Activated CD8-positive, alpha-beta T cell treated with anti-CD3 and anti-CD28 coated beads for 36 hours (primary cell): ENCODE results near the gene MUC12. TPM values are rescaled to one million over a fixed set of nuclear protein-coding genes. Genes with fewer than 3 reads are reported as not detected.
A peak's percentile ranks its signal among the peaks of the same experiment; 100 is the strongest.

Experiments
- ATAC-seq: fragments of 200-7000 bp; cut with Tn5 transposase; one replicate; pipeline ENCODE4 v1.10.0; 2021; ENCODE audit warnings: mild to moderate bottlenecking, moderate library complexity
- CTCF ChIA-PET: fragments of 350-600 bp; sonication (Branson Sonifier 250); formaldehyde crosslinking; loops from one replicate; lab custom pipeline; 2021; ENCODE audit warnings: antibody characterized with exemption; lab: Charles Lee
- POLR2A ChIA-PET: fragments of 350-600 bp; sonication (Branson Sonifier 250); formaldehyde crosslinking; loops from one replicate; lab custom pipeline; 2021; ENCODE audit warnings: antibody characterized with exemption; lab: Charles Lee
- DNase-seq: peaks from one replicate; pipeline ENCODE4 v3.0.0-alpha.2; 2020
- H3K27ac Mint-ChIP-seq: one replicate; pipeline ENCODE4 v1.8.0; 2021; ENCODE audit warnings: mild to moderate bottlenecking, mixed read lengths
- H3K27me3 Mint-ChIP-seq: one replicate; pipeline ENCODE4 v1.8.0; 2021; ENCODE audit warnings: mixed read lengths
- H3K36me3 Mint-ChIP-seq: one replicate; pipeline ENCODE4 v1.8.0; 2021; ENCODE audit warnings: low read depth, mixed read lengths
- H3K4me1 Mint-ChIP-seq: one replicate; pipeline ENCODE4 v1.8.0; 2021; ENCODE audit warnings: low read depth, mixed read lengths
- H3K4me3 Mint-ChIP-seq: one replicate; pipeline ENCODE4 v1.8.0; 2021; ENCODE audit warnings: mild to moderate bottlenecking, moderate library complexity, mixed read lengths
- H3K9me3 Mint-ChIP-seq: one replicate; pipeline ENCODE4 v1.8.0; 2021; ENCODE audit warnings: mixed read lengths
- CTCF ChIP-seq: fragments of 200-600 bp; IDR thresholded peaks from one replicate; pipeline ENCODE4 v1.8.0; 2022; ENCODE audit warnings: antibody characterized with exemption, mild to moderate bottlenecking
- intact Hi-C: fragments of 100-400 bp; cut with micrococcal nuclease; formaldehyde crosslinking; loops from one replicate; pipeline ENCODE4 v1.10.0; 2022
- total RNA-seq, 2 experiments: library from RNA; stranded (reverse); gene quantifications; one replicate each; pipeline ENCODE4 v1.2.3, GENCODE V29; 2021

The MUC12 gene
- total RNA-seq, 2 experiments from 2014 or later = 0.54 TPM; not detected in 1

GRCh38 chr7:100962537-100962936 is 6.8 kb upstream of the MUC12 start:
- no peak for DNase-seq
- intact Hi-C loops = no loop called here
- POLR2A ChIA-PET = no interaction called here

GRCh38 chr7:100963386-100963785 is 6.0 kb upstream of the MUC12 start:
- peaks cover 42% of the 10 kb centered on the region for H3K27me3 Mint-ChIP-seq
- TF ChIP-seq CTCF = no peak
- no peaks in the 10 kb centered on the region for H3K36me3 Mint-ChIP-seq
- no peak overlapping the region for H3K4me3 Mint-ChIP-seq
- intact Hi-C loops = no loop called here
- no peak overlapping the region for H3K27ac Mint-ChIP-seq
- ChIA-PET POLR2A (no interaction called here), CTCF (no interaction called here)
- H3K9me3 Mint-ChIP-seq = no peaks in the 10 kb centered on the region
- DNase-seq = no peak
- no peak for ATAC-seq
- peaks cover 13% of the 10 kb centered on the region for H3K4me1 Mint-ChIP-seq

More at GRCh38 chr7:100962537-100962936, 6.8 kb upstream of the MUC12 start:
- Mint-ChIP-seq H3K27ac (no peak overlapping the region), H3K27me3 (peaks cover 35% of the 10 kb centered on the region), H3K4me3 (no peak overlapping the region), H3K4me1 (peaks cover 13% of the 10 kb centered on the region), H3K9me3 (no peaks in the 10 kb centered on the region), H3K36me3 (no peaks in the 10 kb centered on the region)
- ATAC-seq = no peak
- CTCF ChIA-PET = no interaction called here
- TF ChIP-seq CTCF = peak; percentile 9

- H3K4me1 Mint-ChIP-seq = peaks cover 13% of the 10 kb centered on the region
- no peaks in the 10 kb centered on the region for H3K9me3 Mint-ChIP-seq
- CTCF ChIA-PET = no interaction called here
- no peak overlapping the region for H3K4me3 Mint-ChIP-seq
- no peak overlapping the region for H3K27ac Mint-ChIP-seq
- POLR2A ChIA-PET = no interaction called here
- no peak for TF ChIP-seq CTCF
- H3K36me3 Mint-ChIP-seq = no peaks in the 10 kb centered on the region
- peaks cover 47% of the 10 kb centered on the region for H3K27me3 Mint-ChIP-seq
- ATAC-seq (no peak), DNase-seq (no peak)
- intact Hi-C loops = no loop called here
Observed at GRCh38 chr7:100963874-100964273, 5.5 kb upstream of the MUC12 start.

GRCh38 chr7:100964630-100965029 is 4.7 kb upstream of the MUC12 start:
- Mint-ChIP-seq H3K4me1 (peaks cover 13% of the 10 kb centered on the region), H3K9me3 (no peaks in the 10 kb centered on the region), H3K27ac (no peak overlapping the region), H3K4me3 (no peak overlapping the region), H3K36me3 (no peaks in the 10 kb centered on the region), H3K27me3 (peaks cover 53% of the 10 kb centered on the region)
- no peak for TF ChIP-seq CTCF
- DNase-seq (no peak), ATAC-seq (no peak)
- ChIA-PET CTCF (no interaction called here), POLR2A (no interaction called here)
- intact Hi-C loops = loop anchor here (5.0 kb wide), 1 partner anchor 93 kb away; no protein-coding TSS in a partner anchor

GRCh38 chr7:100965045-100965722 is 4.2 kb upstream of the MUC12 start:
- ChIA-PET CTCF (interaction anchor here (1.0 to 1.1 kb wide), 2 partner anchors 25 to 112 kb away, joined by 3 read pairs; no protein-coding TSS in a partner anchor), POLR2A (no interaction called here)
- no peak for TF ChIP-seq CTCF
- Mint-ChIP-seq H3K27me3 (peaks cover 53% of the 10 kb centered on the region), H3K36me3 (no peaks in the 10 kb centered on the region), H3K4me1 (peaks cover 13% of the 10 kb centered on the region), H3K27ac (no peak overlapping the region), H3K4me3 (no peak overlapping the region), H3K9me3 (no peaks in the 10 kb centered on the region)
- intact Hi-C loops = loop anchor here (5.0 kb wide), 1 partner anchor 92 kb away; no protein-coding TSS in a partner anchor
- ATAC-seq (no peak), DNase-seq (no peak)
